Neuronal stem cell (in vitro differentiated cells): ENCODE results near the gene TTLL3.
A peak's percentile ranks its signal among the peaks of the same experiment; 100 is the strongest.

ENCODE experiments used
- DNase-seq: peaks from one replicate; pipeline ENCODE4 v3.0.0-alpha.2; 2013; ENCODE audit warnings: low spot score
- H2AFZ ChIP-seq: one replicate; pipeline ENCODE4 v1.6.1; 2013; ENCODE audit warnings: mild to moderate bottlenecking, low read length, inconsistent platforms
- H2AK5ac ChIP-seq: 2 replicates; pipeline ENCODE4 v1.6.1; 2013; ENCODE audit warnings: low read depth, mild to moderate bottlenecking, inconsistent platforms, low read length, moderate library complexity, mixed read lengths
- H2BK120ac ChIP-seq: 2 replicates; pipeline ENCODE4 v1.6.1; 2013; ENCODE audit warnings: low read depth, mild to moderate bottlenecking, inconsistent platforms, low read length, moderate library complexity, mixed read lengths
- H2BK12ac ChIP-seq: one replicate; pipeline ENCODE4 v1.6.1; 2013; ENCODE audit warnings: low read length, inconsistent platforms
- H2BK15ac ChIP-seq: 2 replicates; pipeline ENCODE4 v1.6.1; 2013; ENCODE audit warnings: mild to moderate bottlenecking, low read length, inconsistent platforms, mixed read lengths
- H2BK5ac ChIP-seq: one replicate; pipeline ENCODE4 v1.6.1; 2013; ENCODE audit warnings: inconsistent platforms, mild to moderate bottlenecking, low read length, moderate library complexity
- H3K14ac ChIP-seq: one replicate; pipeline ENCODE4 v1.6.1; 2013; ENCODE audit warnings: low read length, inconsistent platforms
- H3K18ac ChIP-seq: 2 replicates; pipeline ENCODE4 v1.6.1; 2013; ENCODE audit warnings: low read length, inconsistent platforms
- H3K23ac ChIP-seq: 2 replicates; pipeline ENCODE4 v1.6.1; 2013; ENCODE audit warnings: low read depth, mild to moderate bottlenecking, mixed read lengths, low read length, inconsistent platforms; ENCODE audit not compliant: poor library complexity
- H3K27ac ChIP-seq: replicated peaks from 3 replicates; pipeline ENCODE4 v1.5.1; 2013; ENCODE audit warnings: low read length, inconsistent platforms
- H3K27me3 ChIP-seq, 3 experiments: 2 replicates each; pipeline ENCODE4 v1.6.1; 2013; ENCODE audit warnings: low read length in 3 of 3, mild to moderate bottlenecking in 2 of 3, inconsistent platforms in 1 of 3, low read depth in 1 of 3, mixed read lengths in 1 of 3, moderate library complexity in 1 of 3; ENCODE audit not compliant: control insufficient read depth in 3 of 3, insufficient read depth in 3 of 3
- H3K36me3 ChIP-seq, 2 donors: replicated peaks in 1 of 2; 2 replicates each; pipeline ENCODE4 v1.6.1; 2013; ENCODE audit warnings: low read length in 2 of 2; ENCODE audit not compliant: control insufficient read depth in 2 of 2, insufficient read depth in 2 of 2
- H3K4ac ChIP-seq: 2 replicates; pipeline ENCODE4 v1.6.1; 2013; ENCODE audit warnings: inconsistent platforms, mild to moderate bottlenecking, low read length, moderate library complexity
- H3K4me1 ChIP-seq, 2 donors: 1 replicate in 1 of 2; 2 replicates in 1 of 2; pipeline ENCODE4 v1.6.1; 2013; ENCODE audit warnings: low read length in 2 of 2, low read depth in 1 of 2; ENCODE audit not compliant: control insufficient read depth in 2 of 2, insufficient read depth in 1 of 2
- H3K4me2 ChIP-seq: one replicate; pipeline ENCODE4 v1.6.1; 2013; ENCODE audit warnings: mild to moderate bottlenecking, low read length, inconsistent platforms; ENCODE audit not compliant: insufficient read depth, poor library complexity, severe bottlenecking
- H3K4me3 ChIP-seq, 2 donors: 2 replicates each; pipeline ENCODE4 v1.5.1; 2013; ENCODE audit warnings: low read length in 2 of 2, mild to moderate bottlenecking in 2 of 2, inconsistent platforms in 1 of 2, moderate library complexity in 1 of 2
- H3K79me1 ChIP-seq: one replicate; pipeline ENCODE4 v1.6.1; 2013; ENCODE audit warnings: low read depth, mild to moderate bottlenecking, inconsistent platforms, low read length, moderate library complexity
- H3K9ac ChIP-seq: one replicate; pipeline ENCODE4 v1.6.1; 2013; ENCODE audit warnings: mild to moderate bottlenecking, low read depth, low read length, inconsistent platforms; ENCODE audit not compliant: poor library complexity
- H3K9me3 ChIP-seq, 2 donors: replicated peaks in 1 of 2; 2 replicates each; pipeline versions ENCODE3 to v1.6.1; 2013; ENCODE audit warnings: low read length in 2 of 2, mild to moderate bottlenecking in 2 of 2, inconsistent platforms in 1 of 2, low read depth in 1 of 2, mixed read lengths in 1 of 2, moderate library complexity in 1 of 2; ENCODE audit not compliant: control insufficient read depth in 2 of 2, insufficient read depth in 1 of 2
- H4K8ac ChIP-seq: one replicate; pipeline ENCODE4 v1.6.1; 2013; ENCODE audit warnings: low read depth, mild to moderate bottlenecking, inconsistent platforms, low read length, moderate library complexity
- H4K91ac ChIP-seq: one replicate; pipeline ENCODE4 v1.6.1; 2013; ENCODE audit warnings: low read length, low read depth, mild to moderate bottlenecking, inconsistent platforms; ENCODE audit not compliant: poor library complexity
- WGBS, 2 donors: extraction: QIAGEN DNeasy Blood & Tissue Kit; methylation state at CpG; one replicate each; pipeline ENCODE4 v1.1.7; 2013; ENCODE audit warnings: missing lambda C conversion rate in 2 of 2, mixed read lengths in 1 of 2; ENCODE audit not compliant: insufficient read length in 2 of 2, insufficient replicate concordance in 1 of 2; ENCODE audit errors: extremely low coverage in 2 of 2; 5-methylcytosine and 5-hydroxymethylcytosine counted together

TTLL3 gene

DNA sequence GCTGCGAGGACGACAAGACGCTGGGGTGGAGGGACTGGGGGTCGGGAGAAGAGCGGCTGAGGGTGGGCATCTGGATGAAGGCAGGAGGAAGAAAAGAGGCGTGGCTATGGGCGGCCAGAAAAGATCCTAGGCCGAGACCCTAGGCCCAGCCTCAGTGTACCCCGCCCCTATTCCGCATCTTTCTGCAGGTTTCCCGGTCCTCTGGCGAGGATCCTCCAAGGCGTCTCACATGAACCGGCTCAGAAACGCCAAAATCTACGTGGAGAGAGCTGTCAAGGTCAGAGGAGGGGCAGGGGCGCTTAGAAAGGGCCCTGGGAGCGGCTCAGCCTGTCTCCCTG, 340 bp downstream of the TTLL3 start:
- Histone ChIP-seq H3K4me2 (peak overlapping the region; percentile 75), H2AK5ac (no peak overlapping the region), H3K4me3 (peak overlapping the region in 1 of 2 donors; percentile 87), H3K4ac (no peak overlapping the region), H3K9ac (peak overlapping the region; percentile 88), H3K79me1 (peaks cover 3% of the 10 kb centered on the region), H3K27me3 (no peaks in the 10 kb centered on the region), H2BK5ac (no peak overlapping the region), H3K18ac (peak overlapping the region; percentile 93), H2AFZ (no peak overlapping the region), H3K27ac (no peak overlapping the region), H4K91ac (no peak overlapping the region), H2BK15ac (no peak overlapping the region), H3K14ac (no peak overlapping the region), H3K36me3 (peaks cover 6 to 84% of the 10 kb centered on the region in 2 donors), H3K23ac (no peak overlapping the region), H2BK12ac (no peak overlapping the region), H4K8ac (no peak overlapping the region), H3K4me1 (peaks cover 0 to 14% of the 10 kb centered on the region in 2 donors), H3K9me3 (no peaks in the 10 kb centered on the region), H2BK120ac (no peak overlapping the region)
- DNase-seq: no peak
- no CpG with 5 or more reads among the region's 18 CpGs for WGBS, 2 donors

DNA sequence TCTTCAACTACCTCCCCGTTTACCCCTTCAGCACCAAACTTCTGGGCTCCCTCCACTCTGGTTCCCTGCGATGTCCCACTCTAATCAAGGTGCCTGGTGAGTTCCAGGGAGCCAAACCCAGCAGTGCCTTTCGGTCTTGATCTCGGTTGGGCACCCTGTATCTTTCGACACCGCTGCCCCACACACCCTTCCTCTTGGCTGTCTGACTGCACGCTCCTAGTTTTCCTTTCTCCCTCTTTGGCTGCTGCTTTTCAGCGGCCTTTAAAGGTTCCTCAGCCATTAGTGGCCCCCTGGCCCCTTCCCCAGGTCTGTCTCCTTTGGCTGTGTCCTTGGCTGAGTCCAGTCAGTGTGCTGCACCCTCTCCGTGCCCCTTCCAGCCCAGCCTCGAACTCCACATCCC, 784 bp downstream of the TTLL3 start:
- H4K91ac ChIP-seq: no peak overlapping the region
- H3K18ac ChIP-seq: no peak overlapping the region
- no peak overlapping the region for H3K23ac ChIP-seq
- H3K4me2 ChIP-seq: no peak overlapping the region
- peaks cover 5 to 80% of the 10 kb centered on the region in 2 donors for H3K36me3 ChIP-seq
- no peak overlapping the region for H2BK120ac ChIP-seq
- no peak overlapping the region for H3K27ac ChIP-seq
- H3K14ac ChIP-seq: no peak overlapping the region
- H3K9ac ChIP-seq: no peak overlapping the region
- no peak overlapping the region for H2BK5ac ChIP-seq
- peaks cover 1% of the 10 kb centered on the region for H3K79me1 ChIP-seq
- no peak for DNase-seq
- no peaks in the 10 kb centered on the region for H3K27me3 ChIP-seq
- no peaks in the 10 kb centered on the region for H3K9me3 ChIP-seq
- no peak overlapping the region for H3K4me3 ChIP-seq
- no peak overlapping the region for H4K8ac ChIP-seq
- H2AK5ac ChIP-seq: no peak overlapping the region
- WGBS, 2 donors: 100% methylated on average over 1 of the region's 10 CpGs; no CpG with 5 or more reads in 1 of the 2 donors
- H2AFZ ChIP-seq: no peak overlapping the region
- peak overlapping the region; percentile 34 for H2BK12ac ChIP-seq
- no peak overlapping the region for H3K4ac ChIP-seq
- H2BK15ac ChIP-seq: no peak overlapping the region
- peaks cover 0 to 14% of the 10 kb centered on the region in 2 donors for H3K4me1 ChIP-seq

DNA sequence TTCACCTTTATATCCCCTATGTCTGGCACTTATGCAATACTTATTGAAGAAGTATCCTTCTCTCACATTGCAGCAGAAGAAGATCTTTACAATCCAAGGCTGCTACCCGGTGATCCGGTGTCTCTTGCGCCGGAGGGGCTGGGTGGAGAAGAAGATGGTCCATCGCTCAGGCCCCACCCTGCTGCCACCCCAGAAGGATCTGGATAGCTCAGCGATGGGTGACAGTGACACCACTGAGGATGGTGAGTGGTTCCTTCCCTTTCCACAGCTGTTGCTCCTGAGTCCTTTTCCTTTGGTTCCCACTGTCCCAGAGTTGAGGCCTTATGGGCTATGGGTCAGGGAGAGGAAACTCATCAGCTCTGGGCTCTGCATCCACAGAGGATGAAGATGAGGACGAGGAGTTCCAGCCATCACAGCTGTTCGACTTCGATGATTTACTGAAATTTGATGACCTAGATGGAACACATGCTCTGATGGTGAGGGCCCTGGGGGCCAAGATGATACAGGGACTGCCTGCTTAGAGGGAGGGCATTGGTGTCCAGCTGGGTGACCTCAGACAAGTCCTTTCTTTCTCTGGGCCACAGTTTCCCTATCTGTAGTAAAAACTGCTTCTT, 2.9 kb downstream of the TTLL3 start:
- no peaks in the 10 kb centered on the region for H3K9me3 ChIP-seq
- H3K4me1 ChIP-seq: peaks cover 0 to 10% of the 10 kb centered on the region in 2 donors
- no peak overlapping the region for H3K4me3 ChIP-seq
- H3K27ac ChIP-seq: no peak overlapping the region
- no peak for DNase-seq
- peaks cover 5 to 68% of the 10 kb centered on the region in 2 donors for H3K36me3 ChIP-seq
- no peak overlapping the region for H3K4ac ChIP-seq
- H3K9ac ChIP-seq: no peak overlapping the region
- no peak overlapping the region for H3K23ac ChIP-seq
- no peak overlapping the region for H3K4me2 ChIP-seq
- H3K14ac ChIP-seq: no peak overlapping the region
- H2BK120ac ChIP-seq: no peak overlapping the region
- H2AK5ac ChIP-seq: no peak overlapping the region
- no peak overlapping the region for H4K91ac ChIP-seq
- no peaks in the 10 kb centered on the region for H3K27me3 ChIP-seq
- H2BK12ac ChIP-seq: no peak overlapping the region
- H4K8ac ChIP-seq: no peak overlapping the region
- H2AFZ ChIP-seq: no peak overlapping the region
- no peak overlapping the region for H2BK15ac ChIP-seq
- H3K18ac ChIP-seq: no peak overlapping the region
- H2BK5ac ChIP-seq: no peak overlapping the region
- H3K79me1 ChIP-seq: no peaks in the 10 kb centered on the region
- no CpG with 5 or more reads among the region's 9 CpGs for WGBS, 2 donors

- WGBS, 2 donors: no CpG with 5 or more reads among the region's 9 CpGs
- H3K23ac ChIP-seq: no peak overlapping the region
- H4K8ac ChIP-seq: no peak overlapping the region
- H4K91ac ChIP-seq: no peak overlapping the region
- H3K4me1 ChIP-seq: no peaks in the 10 kb centered on the region
- no peak overlapping the region for H3K18ac ChIP-seq
- H2BK12ac ChIP-seq: no peak overlapping the region
- no peak for DNase-seq
- peak overlapping the region; percentile 7 for H2BK5ac ChIP-seq
- H3K36me3 ChIP-seq: peaks cover 7 to 54% of the 10 kb centered on the region in 2 donors
- H2BK15ac ChIP-seq: no peak overlapping the region
- no peak overlapping the region for H3K9ac ChIP-seq
- H2BK120ac ChIP-seq: no peak overlapping the region
- no peak overlapping the region for H3K27ac ChIP-seq
- H3K4me2 ChIP-seq: no peak overlapping the region
- H3K27me3 ChIP-seq: no peaks in the 10 kb centered on the region
- H2AFZ ChIP-seq: no peak overlapping the region
- H3K4ac ChIP-seq: no peak overlapping the region
- no peak overlapping the region for H3K4me3 ChIP-seq
- H3K14ac ChIP-seq: no peak overlapping the region
- H3K9me3 ChIP-seq: no peaks in the 10 kb centered on the region
- H2AK5ac ChIP-seq: no peak overlapping the region
- H3K79me1 ChIP-seq: no peaks in the 10 kb centered on the region
Measured at GRCh38 chr3:9815986-9816385, 5.9 kb downstream of the TTLL3 start.
